Measurements from ENCODE around the gene SLC25A14.

- no peak for TF ChIP-seq EZH2 (IDR thresholded peaks at IDR 0.05; ENCODE audit: borderline replicate concordance, low read length)
- TF ChIP-seq CTCF (IDR thresholded peaks at IDR 0.05; ENCODE audit: low read length): no peak
Measured at GRCh38 chrX:130301977-130302376, 37.7 kb upstream of the SLC25A14 start.
